CD4-positive, alpha-beta T cell treated with Interleukin-17A for 1 hour (primary cell): ENCODE results near the gene TDRKH.

Source experiments
- DNase-seq: peaks from one replicate; pipeline ENCODE4 v3.0.0-alpha.2; 2020

Gene TDRKH, protein sequence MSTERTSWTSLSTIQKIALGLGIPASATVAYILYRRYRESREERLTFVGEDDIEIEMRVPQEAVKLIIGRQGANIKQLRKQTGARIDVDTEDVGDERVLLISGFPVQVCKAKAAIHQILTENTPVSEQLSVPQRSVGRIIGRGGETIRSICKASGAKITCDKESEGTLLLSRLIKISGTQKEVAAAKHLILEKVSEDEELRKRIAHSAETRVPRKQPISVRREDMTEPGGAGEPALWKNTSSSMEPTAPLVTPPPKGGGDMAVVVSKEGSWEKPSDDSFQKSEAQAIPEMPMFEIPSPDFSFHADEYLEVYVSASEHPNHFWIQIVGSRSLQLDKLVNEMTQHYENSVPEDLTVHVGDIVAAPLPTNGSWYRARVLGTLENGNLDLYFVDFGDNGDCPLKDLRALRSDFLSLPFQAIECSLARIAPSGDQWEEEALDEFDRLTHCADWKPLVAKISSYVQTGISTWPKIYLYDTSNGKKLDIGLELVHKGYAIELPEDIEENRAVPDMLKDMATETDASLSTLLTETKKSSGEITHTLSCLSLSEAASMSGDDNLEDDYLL

DNA sequence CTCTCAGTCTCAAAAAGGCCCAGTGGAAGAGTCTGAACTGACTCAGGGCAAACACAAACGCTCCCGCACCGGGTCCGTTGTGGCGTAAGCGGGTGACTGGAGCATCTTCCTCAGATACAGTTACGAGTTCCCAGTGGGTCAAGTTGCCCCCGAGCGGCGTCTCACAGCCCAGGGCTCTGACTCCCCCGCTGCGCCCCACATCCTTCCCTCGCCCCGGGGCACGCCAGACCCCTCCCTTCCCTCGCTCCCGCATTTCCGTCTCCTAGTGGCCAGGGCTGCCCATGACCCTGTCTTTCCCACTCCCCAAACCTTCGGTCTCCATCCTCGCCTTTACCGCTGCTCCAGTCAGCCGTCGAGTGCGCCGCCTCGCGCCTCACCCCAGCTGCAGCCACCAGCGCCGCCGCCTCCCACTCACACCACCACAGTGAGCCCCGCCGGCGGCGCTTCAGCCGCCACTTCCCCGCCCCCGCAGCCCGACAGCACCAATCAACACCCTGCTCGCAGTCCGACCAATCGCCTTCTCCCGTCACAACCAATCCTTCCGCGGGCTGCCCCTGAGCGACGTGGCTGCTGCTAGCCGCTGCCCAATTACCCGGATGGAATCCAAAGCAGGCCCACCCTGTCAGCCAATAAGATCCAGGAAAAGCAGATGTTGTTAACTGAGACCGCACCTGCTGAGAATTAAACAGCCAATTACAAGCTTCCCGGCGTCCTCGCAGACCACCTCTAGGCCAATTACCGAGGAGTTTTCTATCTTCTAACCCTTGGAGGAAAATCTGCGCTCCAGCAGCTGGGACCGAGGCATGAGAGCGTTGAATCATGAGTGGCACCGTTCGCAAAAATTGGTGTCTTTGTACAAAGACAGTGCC is at the start of gene TDRKH:
TSS of gene TDRKH (minus strand) at position 430 of the 869 bp plus-strand sequence. CDS start 7,478 bp downstream, outside the sequence.
- DNase-seq = peak; percentile 99

DNA sequence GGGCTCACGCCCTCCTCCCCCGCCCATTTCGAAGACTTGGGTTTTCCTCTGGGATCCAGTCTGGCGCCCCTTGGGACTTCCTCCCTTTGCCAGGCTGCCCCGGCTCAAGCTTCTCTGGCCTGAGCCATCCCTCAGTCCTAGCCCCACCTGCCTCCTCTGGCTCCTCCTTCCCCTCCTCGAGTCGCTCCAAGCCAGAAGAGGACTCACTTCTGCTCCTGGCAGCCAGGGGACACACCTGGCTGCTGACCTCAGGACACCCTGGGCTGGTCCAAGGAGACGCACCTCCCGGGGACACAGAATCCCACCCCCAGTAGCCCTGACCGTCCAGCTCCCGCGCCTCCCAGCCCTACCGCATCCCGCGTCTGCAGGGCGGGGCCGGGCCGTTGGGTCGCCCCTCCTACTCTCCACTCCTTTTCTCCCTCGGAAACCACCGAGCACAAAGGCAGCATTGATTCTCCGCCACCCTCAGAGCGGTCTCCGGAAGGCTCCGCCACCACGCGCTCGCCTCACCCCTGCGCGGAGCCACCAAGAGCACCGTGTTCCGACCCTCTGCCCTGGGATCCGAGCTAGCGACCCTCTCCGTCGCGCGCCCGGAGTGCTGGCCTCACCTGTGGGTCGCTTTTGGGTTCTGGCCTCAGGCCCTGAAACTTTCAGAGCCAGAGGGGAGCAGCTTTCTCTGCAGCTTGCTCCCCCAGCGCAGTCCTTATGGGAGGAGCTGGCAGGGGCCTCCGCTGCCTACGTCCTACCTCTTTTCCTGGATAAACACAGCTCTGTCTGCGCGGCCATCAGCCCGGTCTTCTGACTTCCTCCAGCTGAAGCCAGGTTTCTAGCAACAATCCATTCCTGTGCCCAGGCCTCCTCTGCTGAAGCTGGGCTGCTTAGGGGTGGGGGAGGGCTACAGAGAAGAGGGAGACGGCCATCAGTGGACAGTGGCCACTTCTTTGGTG is 49.4 kb upstream of the TDRKH start, which contains the start of gene C2CD4D:
TSS of gene C2CD4D (minus strand) at position 364 of the 947 bp plus-strand sequence. CDS start 831 bp downstream, outside the sequence.
- DNase-seq = peak; percentile 83

DNA sequence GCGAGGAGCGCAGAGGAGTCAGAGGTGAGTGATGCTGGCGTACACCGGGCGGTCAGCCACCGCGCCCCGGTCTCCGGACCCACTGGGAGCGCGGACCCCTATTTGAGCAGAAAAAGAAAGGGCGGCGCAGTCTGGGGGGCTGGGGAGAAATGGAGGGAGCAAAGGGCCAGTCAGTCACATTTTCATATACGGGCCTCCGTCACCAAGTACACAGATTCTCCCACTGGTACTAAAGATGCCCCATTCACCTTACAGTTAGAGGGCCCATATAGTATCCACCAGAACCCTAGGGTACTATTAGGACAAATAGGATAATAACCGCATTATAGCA is 48.7 kb upstream of the TDRKH start:
- no peak for DNase-seq

DNA sequence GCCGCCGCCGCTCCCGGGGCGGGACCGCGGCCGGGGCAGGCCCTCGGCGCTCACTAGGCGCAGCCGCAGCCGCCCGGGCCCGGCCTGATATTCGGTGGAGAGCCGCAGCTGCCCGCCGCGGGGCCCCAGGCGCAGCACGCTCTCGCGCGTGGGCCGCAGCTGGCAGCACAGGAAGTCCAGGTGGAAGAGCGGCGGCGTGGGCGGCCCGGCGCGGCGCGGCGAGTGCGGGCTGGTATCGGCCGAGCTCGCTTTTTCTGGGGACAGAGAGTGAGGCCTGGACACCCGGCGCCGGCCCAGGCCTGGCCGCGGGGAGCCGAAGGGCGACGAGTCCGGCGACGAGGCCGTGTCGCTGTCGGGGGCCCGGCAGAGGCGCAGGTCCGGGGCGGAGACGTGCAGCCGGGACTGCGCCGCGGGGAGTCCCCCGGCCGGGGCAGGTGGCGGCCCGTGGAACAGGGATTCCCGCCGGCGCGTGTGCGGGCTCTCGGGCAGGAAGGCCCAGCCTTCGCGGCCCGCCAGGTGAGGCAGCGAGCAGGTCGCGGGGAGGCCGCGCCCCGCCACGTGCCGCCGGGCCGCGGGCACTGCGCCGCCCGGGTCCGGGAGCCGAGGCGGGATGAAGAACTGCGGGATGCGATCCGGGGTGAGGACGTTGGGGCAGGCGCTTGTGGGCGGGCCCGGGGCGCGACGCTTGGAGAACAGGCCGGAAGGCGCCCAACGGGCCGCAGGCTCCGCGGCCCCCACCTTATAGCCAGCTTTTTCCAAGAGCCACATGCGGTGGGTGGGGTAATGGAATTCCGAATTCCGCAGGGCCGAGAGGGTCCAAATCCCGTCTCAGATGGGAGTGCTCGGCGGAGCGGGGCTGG is 48.2 kb upstream of the TDRKH start:
- no peak for DNase-seq

DNA sequence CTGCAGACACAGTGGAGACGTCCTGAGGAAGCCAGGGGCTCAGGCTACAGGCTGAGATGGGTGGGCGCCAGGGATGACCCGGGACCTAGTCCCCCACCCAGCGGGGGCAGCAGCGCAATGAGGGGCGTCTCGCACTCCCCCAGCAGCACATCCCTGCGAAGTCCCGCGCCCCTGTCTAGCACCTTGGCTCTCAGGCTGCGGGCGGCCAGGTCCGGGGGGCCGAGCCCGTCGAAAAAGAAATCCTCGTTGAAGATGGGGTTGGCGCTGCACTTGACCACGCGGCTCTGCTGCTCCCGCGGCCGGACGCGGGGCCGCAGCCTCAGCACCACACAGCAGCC is 47.6 kb upstream of the TDRKH start:
- no peak for DNase-seq

DNA sequence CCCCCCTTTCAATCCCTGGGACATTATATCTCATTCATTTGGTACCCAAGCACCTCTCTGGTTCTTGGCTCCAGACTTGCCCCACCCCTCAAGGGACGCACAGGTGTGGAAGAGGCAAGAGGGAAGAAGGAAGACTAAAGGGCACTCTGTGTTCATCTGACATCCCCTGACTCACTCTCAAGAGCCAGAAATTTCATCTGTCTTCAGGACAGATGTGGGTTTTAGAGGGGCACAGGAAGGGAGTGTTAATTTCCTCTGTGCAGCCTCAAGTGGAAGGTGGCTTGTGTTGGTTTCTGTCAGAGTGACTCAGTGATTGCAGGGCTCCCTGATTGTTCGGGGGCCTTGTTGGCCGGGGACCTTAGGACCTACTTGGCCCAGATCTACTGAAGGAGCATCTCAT is 46.9 kb upstream of the TDRKH start:
- peak; percentile 51 for DNase-seq

GRCh38 chr1:151835596-151835995 is 45.3 kb upstream of the TDRKH start:
- no peak for DNase-seq

GRCh38 chr1:151834239-151834638 is 43.9 kb upstream of the TDRKH start:
- no peak for DNase-seq

DNA sequence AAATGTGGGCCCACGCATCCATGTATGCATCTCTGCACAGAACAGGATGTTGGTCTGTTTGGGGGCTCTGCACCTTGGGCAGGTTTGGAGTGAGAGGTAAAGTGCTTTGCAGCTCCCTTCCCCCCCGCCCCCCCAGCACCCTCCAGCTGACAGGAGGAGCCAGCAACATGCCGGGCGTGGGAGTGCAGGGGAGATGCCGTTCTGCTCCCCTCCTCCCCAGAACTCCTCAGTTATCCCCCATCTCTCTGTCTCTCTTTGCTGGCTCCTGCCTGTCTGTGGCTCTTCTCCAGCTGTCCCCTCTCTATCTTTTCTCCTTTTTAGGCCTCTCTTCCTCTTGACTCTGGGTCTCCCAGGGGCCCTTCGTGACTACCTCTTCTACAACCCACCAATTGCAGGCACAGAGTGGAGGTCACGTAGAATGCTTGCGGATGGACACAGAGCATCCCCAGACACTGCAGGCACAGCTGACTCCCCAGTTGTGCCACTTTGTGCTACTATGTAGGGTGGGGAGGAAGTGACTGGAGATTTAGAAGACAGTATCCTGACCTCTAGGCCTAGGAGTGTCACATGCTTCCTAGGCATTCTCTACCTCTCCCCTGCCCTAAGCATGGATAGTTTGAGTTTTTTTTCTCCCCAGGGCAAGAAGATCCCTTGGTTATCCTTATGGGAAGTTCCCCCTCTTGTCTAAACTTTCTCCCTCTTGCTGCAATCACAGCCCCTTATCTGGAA is 43.0 kb upstream of the TDRKH start:
- no peak for DNase-seq

DNA sequence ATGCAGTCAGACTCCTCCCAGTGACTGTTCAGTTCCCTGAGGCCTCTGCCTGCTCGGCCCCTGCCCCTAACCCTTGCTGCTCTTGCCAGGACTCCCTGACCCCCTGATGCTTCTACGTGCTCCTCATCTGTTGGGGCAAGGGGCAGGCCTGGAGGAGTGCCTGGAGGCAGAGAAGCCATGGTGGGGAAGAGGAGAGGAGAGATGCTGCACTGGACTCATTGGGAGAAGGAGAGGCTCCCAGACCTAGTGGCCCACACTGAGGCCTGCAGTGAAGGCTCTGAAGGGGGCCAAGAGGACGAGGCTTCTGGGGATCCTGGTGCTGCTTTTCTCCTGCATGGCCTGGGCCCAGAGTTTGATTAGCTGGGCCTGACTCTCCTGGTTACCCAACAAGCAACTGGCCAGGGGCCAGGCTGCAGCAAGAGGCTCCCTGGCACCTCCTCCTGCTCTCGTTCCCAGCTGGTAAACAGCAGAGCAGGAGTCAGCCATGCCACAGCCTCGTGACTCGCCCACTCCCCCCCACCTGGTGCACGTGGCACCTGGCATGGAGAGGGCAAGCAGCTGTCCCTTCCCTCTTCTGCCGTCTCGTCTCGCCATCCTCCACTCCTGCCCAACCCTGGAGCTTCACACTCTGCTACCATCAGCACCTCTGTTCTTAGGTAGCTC is 42.1 kb upstream of the TDRKH start:
- DNase-seq = no peak

DNA sequence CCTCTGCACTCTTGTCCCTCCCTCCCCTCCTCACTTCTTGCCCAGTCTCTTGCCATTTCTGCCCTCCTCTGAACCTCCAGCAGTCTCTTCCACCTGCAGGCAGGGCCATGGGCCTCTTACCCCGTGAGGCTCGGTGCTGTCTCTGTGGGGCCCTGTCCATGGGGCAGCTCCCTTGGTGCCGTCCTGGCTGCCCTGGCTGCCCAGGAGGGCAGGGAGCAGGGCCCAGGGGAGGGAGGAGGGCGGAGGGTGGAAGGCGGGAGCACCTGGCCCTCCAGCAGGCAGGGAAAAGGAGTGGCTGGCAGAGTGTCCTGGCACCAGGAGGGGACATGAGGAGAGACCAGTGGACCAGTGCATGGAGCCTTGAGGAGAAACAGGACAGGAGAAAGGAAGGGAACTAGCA is 41.3 kb upstream of the TDRKH start, which contains the start of gene RORC:
TSS of gene RORC (minus strand) at position 198 of the 400 bp plus-strand sequence. CDS start at position 160, 38 bp downstream.
- DNase-seq = no peak

DNA sequence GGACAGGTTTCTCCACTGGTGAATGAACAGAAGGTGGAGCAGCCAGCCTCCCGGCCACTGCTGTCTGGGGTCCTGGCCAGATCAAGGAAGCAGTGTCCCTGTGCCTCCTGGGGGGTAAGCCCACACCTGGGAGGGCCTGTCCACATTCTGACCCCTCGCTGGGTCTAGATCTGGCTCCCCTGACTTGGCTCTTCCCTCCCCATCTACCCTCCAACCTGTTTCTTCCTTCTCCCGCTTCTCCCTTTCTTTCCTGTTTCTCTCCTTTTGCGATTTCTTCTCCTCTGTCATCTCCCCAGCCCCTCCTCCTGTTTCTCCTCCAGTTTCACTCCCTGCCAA is 40.9 kb upstream of the TDRKH start:
- no peak for DNase-seq

- DNase-seq = no peak
These were observed 39.8 kb upstream of the TDRKH start for GRCh38 chr1:151830055-151830454.

DNA sequence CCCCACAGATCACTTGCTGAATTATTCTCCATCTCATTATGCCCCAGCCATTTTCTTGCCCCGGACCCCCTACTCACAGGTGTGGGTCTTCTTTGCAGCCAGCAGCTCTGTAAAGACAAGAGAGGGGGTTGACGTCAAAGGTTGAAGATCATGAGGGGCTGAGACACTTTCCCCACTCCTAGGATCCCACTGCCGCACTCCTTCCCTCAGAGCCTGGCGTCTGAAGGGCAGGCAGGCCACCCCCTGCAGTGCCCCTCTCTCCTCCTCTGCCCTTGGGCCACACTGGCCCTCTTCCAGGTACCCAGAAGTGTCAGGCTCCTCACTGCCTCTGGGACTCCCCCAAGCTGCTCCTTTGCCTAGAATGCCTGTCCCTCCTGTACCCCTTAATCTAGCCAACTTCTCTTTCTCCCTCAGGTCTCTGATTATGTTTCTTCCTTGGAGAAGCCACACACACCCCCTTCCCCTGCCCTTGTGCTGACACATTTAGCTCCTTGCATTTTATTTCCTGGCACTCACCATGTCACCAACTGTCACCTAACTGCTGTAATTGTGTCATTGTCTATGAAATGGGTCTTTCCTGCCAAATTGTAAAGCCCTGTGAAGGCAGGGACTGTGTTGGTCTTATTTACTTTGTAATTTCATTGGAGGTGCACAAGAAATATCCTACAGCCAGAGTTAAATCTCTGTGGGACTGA is 39.2 kb upstream of the TDRKH start:
- DNase-seq = no peak

DNA sequence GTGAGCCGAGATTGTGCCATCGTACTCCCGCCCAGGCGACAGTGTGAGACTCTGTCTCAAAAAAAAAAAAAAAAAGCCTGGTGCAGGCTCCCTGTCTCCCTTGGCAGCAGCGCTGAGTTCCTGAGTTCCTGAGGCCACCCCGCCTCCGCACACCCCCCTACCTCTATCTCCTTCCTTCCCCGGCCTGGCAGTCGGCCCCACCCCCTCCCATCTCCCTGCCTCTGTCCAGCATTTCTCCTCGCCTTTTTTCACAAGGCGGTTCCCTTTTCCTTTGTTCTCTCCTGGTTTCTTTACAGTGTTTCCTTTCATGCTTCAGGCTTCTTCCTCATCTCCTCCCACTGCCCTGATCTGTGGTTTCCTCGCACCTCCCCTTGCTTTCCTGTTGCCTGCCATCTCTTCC is 38.6 kb upstream of the TDRKH start:
- no peak for DNase-seq

DNA sequence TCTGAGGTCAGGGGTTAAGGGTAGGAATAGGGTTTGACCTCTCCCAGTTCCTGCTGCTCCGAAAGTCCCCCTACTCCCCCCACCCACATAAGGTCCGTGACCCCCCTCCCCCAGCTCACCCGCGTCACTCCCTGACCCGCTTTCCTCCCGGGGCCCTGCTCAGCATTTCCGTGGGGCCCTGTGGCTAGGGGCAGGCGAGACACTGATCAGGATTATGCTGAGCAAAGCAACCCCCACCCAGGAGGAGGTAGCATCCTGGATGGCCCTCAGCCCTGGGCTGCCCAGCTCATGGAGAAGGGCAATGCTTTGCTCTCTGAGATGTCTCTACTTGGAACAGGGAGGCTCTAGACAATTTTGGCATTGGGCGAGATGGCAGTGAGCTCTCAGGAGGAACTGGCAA is 37.6 kb upstream of the TDRKH start:
- DNase-seq = peak; percentile 31

- peak; percentile 51 for DNase-seq
These were observed 35.7 kb upstream of the TDRKH start for GRCh38 chr1:151825751-151826660.

- DNase-seq = no peak
These were observed 34.9 kb upstream of the TDRKH start for GRCh38 chr1:151825204-151825603.

DNA sequence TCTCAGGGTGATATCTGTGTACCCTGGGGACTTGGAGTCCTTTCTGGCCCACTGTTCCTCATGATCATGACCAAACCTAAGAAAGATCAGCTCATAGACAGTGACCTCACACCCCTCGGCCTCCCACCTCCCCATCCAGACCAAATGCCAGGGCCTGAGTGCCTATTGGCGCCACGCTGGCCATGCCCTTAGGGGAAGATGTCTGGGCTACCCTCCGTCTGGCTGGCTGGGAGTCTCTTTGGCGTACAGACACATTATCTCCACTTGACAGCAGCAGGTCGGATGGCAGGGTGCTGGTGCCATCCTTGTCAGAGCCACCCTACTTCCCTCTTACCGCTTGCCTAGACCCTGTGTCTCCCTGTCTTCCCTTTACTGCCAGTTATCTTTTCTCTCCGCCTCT is 32.9 kb upstream of the TDRKH start:
- DNase-seq = no peak
